Rectal smooth muscle tissue (tissue), 1 donor: Measurements from ENCODE around the gene VKORC1.
A peak's percentile ranks its signal among the peaks of the same experiment; 100 is the strongest.

Experiments
- H3K27ac ChIP-seq: one replicate; pipeline ENCODE4 v1.7.0; 2013; ENCODE audit warnings: low read depth, low read length, inconsistent platforms
- H3K27me3 ChIP-seq: one replicate; pipeline ENCODE4 v1.7.0; 2013; ENCODE audit warnings: low read length; ENCODE audit not compliant: control insufficient read depth, insufficient read depth
- H3K36me3 ChIP-seq: one replicate; pipeline ENCODE4 v1.7.0; 2013; ENCODE audit warnings: low read length; ENCODE audit not compliant: control insufficient read depth, insufficient read depth
- H3K4me1 ChIP-seq: one replicate; pipeline ENCODE4 v1.7.0; 2013; ENCODE audit warnings: low read length; ENCODE audit not compliant: control insufficient read depth, insufficient read depth
- H3K4me3 ChIP-seq: one replicate; pipeline ENCODE4 v1.7.0; 2013; ENCODE audit warnings: low read length
- H3K9ac ChIP-seq: one replicate; pipeline ENCODE4 v1.7.0; 2013; ENCODE audit warnings: low read length

VKORC1 gene

DNA sequence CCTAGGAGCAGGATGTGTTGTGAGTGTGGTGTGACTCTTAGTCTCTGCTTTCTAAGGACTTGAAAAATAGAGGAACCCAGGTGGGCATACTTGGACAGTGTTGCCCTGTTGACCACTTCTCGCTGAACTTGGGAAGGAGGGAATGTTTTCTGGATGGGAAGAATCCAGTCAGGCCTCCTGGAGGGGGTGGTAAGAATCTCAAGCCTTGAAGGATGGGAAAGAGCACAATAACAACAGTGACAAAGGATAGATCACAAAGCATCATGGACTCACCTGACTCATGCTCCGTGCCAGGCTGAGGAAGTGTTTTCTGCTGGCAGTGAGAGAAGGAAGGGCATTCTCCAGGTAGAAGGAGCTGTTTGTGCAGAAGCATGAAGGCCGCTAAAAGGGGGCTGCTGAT lies 31.2 kb upstream of the VKORC1 start:
- no peaks in the 10 kb centered on the region for H3K27me3 ChIP-seq
- H3K36me3 ChIP-seq, result peaks cover 12% of the 10 kb centered on the region
- no peak overlapping the region for H3K9ac ChIP-seq
- no peaks in the 10 kb centered on the region for H3K4me1 ChIP-seq
- no peak overlapping the region for H3K4me3 ChIP-seq
- no peak overlapping the region for H3K27ac ChIP-seq

DNA sequence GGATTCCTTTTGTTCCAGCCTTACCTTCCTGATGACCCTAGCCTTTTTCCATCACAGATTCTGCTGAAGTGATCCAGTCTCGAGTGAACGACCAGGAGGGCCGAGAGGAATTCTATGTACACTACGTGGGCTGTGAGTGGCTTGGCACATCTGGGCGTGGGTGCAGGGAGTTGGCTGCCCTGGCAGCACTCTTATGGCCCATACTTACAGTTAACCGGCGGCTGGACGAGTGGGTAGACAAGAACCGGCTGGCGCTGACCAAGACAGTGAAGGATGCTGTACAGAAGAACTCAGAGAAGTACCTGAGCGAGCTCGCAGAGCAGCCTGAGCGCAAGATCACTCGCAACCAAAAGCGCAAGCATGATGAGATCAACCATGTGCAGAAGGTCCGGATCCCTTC lies 25.5 kb upstream of the VKORC1 start:
- Histone ChIP-seq H3K27ac (no peak overlapping the region), H3K4me3 (no peak overlapping the region), H3K27me3 (no peaks in the 10 kb centered on the region), H3K9ac (no peak overlapping the region), H3K4me1 (peaks cover 6% of the 10 kb centered on the region), H3K36me3 (peaks cover 10% of the 10 kb centered on the region)

DNA sequence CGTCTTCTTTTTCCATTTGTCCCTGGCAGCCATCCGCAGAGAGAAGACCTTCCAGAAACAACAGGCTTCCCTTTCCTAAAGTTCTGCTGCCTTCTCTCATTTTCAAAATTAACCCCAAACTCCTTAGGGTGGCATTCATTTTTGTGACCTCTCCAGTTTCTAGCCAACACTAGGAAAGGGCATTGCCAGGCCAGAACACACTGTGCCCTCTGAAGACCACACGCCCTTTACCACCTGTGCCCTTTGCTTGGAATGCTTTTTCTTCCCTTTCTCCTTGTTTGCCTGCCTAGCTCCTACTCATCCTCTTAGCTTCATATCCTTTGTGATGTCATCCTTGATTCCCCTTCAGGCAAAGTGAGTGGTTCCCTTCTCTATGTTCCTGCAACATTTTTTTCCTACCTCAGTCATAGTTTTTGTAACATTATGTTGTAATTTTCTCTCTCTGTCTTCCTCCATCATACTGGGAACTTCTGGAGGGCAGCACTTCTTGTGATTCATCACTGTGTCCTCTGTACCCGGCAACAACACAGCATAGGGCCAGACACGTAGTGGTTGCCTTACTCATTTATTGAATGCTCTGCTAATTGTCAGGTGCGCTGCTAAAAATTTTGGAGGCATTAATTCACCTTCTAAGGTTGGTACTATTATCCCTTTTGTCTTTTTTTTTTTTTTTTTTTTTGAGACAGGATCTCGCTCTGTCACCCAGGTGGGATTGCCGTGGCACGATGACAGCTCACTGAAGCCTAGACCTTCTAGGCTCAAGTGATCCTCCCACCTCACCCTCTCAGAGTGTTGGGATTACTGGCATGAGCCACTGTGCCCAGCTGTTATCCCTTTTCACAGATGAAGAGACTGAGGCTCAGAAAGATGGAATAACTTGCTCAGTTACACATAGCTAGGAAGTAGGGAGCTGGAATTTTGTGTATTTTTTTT lies 23.9 kb upstream of the VKORC1 start:
- Histone ChIP-seq H3K36me3 (peaks cover 10% of the 10 kb centered on the region), H3K9ac (peak overlapping the region; percentile 74), H3K4me3 (peak overlapping the region; percentile 86), H3K27ac (peak overlapping the region; percentile 97), H3K27me3 (no peaks in the 10 kb centered on the region), H3K4me1 (peaks cover 6% of the 10 kb centered on the region)

DNA sequence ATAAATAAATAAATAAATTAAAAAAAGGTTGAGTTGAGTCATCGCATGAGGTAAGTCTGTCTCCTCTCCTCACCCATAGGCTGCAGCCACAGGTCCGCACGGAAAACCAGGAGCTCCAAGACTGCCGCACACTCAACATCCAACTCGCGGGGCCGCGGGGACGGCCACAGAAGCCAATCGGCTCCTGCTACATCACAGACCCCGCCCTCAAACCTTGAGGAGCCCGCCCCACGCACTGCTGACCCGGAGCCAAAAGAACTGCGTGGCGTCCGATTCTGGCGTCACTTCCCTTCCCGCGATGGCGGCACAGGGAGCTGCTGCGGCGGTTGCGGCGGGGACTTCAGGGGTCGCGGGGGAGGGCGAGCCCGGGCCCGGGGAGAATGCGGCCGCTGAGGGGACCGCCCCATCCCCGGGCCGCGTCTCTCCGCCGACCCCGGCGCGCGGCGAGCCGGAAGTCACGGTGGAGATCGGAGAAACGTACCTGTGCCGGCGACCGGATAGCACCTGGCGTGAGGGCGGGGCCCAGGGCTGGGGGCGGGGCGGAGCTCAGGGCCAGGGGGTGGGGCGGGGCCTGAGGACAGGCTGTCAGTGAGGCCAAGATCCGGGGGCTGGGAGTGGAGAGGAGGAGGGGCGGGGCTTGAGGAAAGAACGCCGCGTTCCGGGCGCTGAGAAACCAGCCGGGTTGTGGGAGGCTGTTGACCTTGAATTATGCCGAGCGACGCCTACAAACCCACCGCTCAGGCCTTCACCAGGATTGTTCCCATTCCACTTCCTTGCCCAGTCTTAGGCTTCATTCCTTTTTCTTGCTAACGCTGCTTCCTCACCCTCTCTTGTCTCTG lies 23.0 kb upstream of the VKORC1 start, which contains the start of gene KAT8:
KAT8 (plus strand) TSS at position 281 of the 839 bp plus-strand sequence; CDS start at position 299, 18 bp downstream.
- H3K4me3 ChIP-seq, result peak within 1 kb of the TSS; percentile 86
- H3K4me1 ChIP-seq, result peaks cover 6% of the 10 kb centered on the region
- peak within 1 kb of the TSS; percentile 74 for H3K9ac ChIP-seq
- H3K27ac ChIP-seq, result peak within 1 kb of the TSS; percentile 97
- H3K27me3 ChIP-seq, result no peaks in the 10 kb centered on the region
- peaks cover 13% of the 10 kb centered on the region for H3K36me3 ChIP-seq

DNA sequence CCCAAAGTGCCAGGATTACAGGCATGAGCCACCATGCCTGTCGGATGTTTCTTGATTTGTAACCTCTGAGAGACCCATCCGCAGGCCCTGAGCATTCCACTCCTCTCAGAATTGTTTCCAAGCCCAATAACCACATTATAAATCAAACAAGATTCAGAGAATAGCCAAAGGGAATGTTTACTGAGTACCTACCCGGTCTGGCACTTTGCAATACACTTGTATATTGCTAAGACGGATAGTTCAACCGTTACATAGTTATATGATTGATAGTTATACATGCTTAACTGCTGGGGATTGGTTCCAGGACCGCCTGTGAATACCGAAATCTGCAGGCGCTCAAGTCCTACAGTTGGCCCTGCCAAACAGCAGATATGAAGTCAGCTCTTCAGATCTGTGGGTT lies 19.9 kb upstream of the VKORC1 start:
- Histone ChIP-seq H3K4me3 (no peak overlapping the region), H3K27ac (no peak overlapping the region), H3K36me3 (peaks cover 24% of the 10 kb centered on the region), H3K4me1 (peaks cover 6% of the 10 kb centered on the region), H3K9ac (no peak overlapping the region), H3K27me3 (no peaks in the 10 kb centered on the region)

DNA sequence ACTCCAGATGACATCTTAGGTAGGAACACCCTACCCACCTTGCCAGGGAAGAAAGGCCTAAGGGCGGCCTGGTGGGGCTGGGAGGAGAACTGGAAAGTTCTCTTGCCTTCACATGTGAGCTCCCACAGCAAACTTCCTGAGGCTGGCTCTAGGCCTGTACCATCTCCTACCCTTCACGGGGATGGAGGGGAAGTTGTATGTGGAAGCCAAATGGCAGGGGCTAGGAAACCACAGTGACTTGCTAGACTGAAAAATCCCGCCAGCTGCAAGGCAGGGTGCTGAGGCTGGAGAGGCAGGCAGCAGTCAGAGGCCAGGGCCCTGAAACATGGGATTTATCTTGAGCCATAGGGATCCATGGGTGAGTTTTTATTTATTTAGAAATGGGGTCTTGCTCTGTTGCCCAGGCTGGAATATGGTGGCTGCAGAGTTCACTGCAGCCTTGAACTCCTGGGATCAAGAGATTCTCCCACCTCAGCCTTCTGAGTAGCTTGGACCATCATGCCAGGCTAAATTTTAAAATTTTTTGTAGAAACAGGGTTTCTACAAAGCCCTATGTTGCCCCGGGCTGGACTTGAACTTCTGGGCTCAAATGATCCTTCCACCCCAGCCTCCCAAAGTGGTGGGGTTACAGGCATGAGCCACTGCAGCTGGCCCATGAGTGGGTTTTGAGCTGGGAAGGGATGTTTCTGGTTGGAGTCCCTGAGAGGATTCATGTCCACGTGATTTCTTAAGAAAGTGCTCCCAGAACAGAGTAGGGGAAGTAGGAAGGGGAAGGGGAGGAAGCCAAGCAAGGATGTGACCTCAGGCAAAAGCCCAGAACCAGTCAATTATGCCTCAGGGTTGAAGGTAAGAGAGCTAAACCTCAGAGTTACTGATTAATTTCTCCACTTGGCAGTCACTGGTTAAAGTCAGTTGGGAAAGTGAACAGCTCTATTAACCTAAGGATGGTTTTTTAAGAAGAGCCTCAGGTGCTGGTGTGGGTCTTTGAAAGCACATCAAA lies 18.8 kb upstream of the VKORC1 start:
- H3K36me3 ChIP-seq, result peaks cover 27% of the 10 kb centered on the region
- no peak overlapping the region for H3K4me3 ChIP-seq
- no peak overlapping the region for H3K27ac ChIP-seq
- peaks cover 4% of the 10 kb centered on the region for H3K4me1 ChIP-seq
- no peak overlapping the region for H3K9ac ChIP-seq
- H3K27me3 ChIP-seq, result no peaks in the 10 kb centered on the region

DNA sequence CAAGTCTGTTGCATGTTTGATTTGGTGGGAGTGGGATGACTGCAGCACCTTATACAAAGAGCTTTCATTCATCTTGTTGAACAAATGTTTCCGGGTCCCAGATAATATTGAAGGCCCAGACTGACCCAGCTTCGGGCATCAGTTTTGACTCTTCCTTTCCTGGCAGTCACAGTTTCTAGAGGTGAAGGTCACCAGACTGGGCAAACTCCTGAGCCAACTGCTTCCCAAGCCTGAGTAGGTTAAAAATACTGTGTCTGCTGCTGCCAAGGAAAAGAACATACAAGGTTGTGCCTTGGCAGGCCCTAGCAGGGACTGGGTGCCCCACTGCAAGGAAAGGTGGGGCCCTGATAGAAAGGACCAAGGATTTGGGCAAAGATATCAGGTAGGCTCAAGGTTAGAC lies 18.1 kb upstream of the VKORC1 start:
- H3K27me3 ChIP-seq, result no peaks in the 10 kb centered on the region
- no peak overlapping the region for H3K4me3 ChIP-seq
- peaks cover 27% of the 10 kb centered on the region for H3K36me3 ChIP-seq
- no peaks in the 10 kb centered on the region for H3K4me1 ChIP-seq
- no peak overlapping the region for H3K27ac ChIP-seq
- no peak overlapping the region for H3K9ac ChIP-seq

DNA sequence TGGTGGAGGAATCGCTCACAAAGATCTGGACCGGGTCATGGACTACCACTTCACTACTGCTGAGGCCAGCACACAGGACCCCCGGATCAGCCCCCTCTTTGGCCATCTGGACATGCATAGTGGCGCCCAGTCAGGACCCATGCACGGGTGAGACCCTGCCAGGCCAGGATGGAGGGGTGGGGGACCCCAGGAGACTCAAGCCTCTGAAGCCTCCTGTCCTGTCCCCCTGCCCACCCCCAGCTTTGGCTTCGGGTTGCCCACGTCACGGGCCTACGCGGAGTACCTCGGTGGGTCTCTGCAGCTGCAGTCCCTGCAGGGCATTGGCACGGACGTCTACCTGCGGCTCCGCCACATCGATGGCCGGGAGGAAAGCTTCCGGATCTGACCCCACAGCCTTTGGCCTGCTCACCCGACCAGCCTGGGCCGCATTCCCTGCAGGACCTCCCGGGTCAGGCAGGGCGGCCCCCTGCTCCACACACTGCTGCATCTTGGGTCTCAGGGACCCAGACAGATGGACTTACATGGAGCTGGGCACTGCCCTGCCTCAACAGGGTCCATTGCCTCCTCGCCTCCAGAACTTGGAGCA lies 17.4 kb upstream of the VKORC1 start:
- Histone ChIP-seq H3K4me3 (no peak overlapping the region), H3K27ac (no peak overlapping the region), H3K27me3 (no peaks in the 10 kb centered on the region), H3K4me1 (no peaks in the 10 kb centered on the region), H3K36me3 (peaks cover 27% of the 10 kb centered on the region), H3K9ac (no peak overlapping the region)

DNA sequence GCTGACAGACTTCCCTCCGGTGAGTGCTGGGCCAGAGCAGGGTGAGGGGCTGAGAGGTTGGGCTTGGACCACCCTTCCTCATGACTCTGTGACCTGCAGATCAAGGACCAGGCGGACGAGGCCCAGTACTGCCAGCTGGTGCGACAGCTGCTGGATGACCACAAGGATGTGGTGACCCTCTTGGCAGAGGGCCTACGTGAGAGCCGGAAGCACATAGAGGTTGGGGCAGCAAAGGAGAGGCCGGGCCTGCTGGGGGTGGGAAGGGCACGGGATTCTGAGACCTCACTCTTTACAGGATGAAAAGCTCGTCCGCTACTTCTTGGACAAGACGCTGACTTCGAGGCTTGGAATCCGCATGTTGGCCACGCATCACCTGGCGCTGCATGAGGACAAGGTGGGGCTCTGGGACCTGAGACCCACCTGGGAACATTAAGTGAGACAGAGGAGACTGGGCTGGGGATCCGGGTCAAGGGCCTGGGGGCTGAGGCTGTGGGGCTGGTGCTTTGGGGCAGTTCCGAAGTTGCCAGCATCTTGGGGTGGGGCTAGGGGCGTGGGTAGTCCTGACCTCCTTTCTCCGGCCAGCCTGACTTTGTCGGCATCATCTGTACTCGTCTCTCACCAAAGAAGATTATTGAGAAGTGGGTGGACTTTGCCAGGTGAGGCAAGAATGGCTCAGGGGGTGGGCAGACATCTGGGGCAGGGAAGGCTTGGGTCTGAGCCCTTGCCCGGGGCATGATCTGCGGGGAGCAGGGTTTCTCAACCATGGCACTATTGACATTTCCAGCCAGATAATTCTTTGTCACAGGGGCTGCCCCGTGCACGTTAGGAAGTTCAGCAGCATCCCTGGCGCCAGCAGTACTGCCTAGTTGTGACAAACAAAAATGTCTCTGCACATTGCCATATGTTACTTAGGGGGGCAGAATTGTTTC lies 15.8 kb upstream of the VKORC1 start:
- Histone ChIP-seq H3K36me3 (peaks cover 27% of the 10 kb centered on the region), H3K4me3 (no peak overlapping the region), H3K27ac (no peak overlapping the region), H3K9ac (no peak overlapping the region), H3K27me3 (no peaks in the 10 kb centered on the region), H3K4me1 (peaks cover 3% of the 10 kb centered on the region)

DNA sequence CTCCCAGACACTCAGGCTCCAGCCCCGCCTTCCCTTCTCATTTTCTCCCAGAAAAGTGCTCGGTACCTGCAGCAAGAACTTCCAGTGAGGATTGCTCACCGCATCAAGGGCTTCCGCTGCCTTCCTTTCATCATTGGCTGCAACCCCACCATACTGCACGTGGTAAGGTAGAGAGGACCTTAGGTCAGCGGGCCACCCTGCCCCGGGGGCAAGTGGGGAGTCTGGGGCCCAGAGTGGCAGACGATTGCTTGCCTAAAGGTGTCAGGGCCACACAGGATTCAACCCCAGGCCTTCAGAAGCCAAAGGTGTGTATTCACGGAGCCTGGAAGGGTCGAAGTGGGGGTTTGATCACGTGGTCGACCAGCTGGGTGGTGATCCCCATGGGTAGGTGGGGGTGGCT lies 15.0 kb upstream of the VKORC1 start:
- Histone ChIP-seq H3K4me3 (no peak overlapping the region), H3K9ac (no peak overlapping the region), H3K36me3 (peaks cover 27% of the 10 kb centered on the region), H3K27me3 (no peaks in the 10 kb centered on the region), H3K4me1 (peaks cover 3% of the 10 kb centered on the region), H3K27ac (no peak overlapping the region)
